Loucy (cell line): ENCODE data around the gene KCMF1.

Source experiments
- H2AFZ ChIP-seq: fragments of 200-600 bp; sonication (generic); 2 replicates; pipeline ENCODE4 v1.6.0; 2016; ENCODE audit warnings: antibody characterized with exemption, mild to moderate bottlenecking, low read length, moderate library complexity
- H3F3A ChIP-seq: fragments of 200-600 bp; 2 replicates; pipeline ENCODE4 v1.6.0; 2016; ENCODE audit warnings: antibody characterized with exemption, low read depth, mild to moderate bottlenecking
- H3K27me3 ChIP-seq: fragments of 200-600 bp; sonication (generic); 2 replicates; pipeline ENCODE4 v1.6.1; 2014; ENCODE audit warnings: low read length, mild to moderate bottlenecking; ENCODE audit not compliant: insufficient read depth, poor library complexity, severe bottlenecking
- H3K36me3 ChIP-seq: fragments of 200-600 bp; sonication (generic); 2 replicates; pipeline ENCODE4 v1.6.1; 2016; ENCODE audit warnings: low read length; ENCODE audit not compliant: insufficient read depth
- H3K4me1 ChIP-seq: fragments of 200-600 bp; sonication (generic); 2 replicates; pipeline ENCODE4 v1.5.1; 2014; ENCODE audit warnings: low read length, mild to moderate bottlenecking; ENCODE audit not compliant: insufficient read depth, poor library complexity, severe bottlenecking
- H3K4me2 ChIP-seq: fragments of 200-600 bp; sonication (generic); 2 replicates; pipeline ENCODE4 v1.6.0; 2014; ENCODE audit warnings: antibody characterized with exemption, low read length, low read depth, mild to moderate bottlenecking; ENCODE audit not compliant: poor library complexity, severe bottlenecking
- H3K4me3 ChIP-seq: fragments of 200-600 bp; sonication (generic); 2 replicates; pipeline ENCODE4 v1.5.1; 2014; ENCODE audit warnings: low read length, mild to moderate bottlenecking, mixed read lengths; ENCODE audit not compliant: poor library complexity, severe bottlenecking
- H3K79me2 ChIP-seq: fragments of 200-600 bp; sonication (generic); 2 replicates; pipeline ENCODE4 v1.6.1; 2014; ENCODE audit warnings: low read length; ENCODE audit not compliant: insufficient read depth
- H3K9ac ChIP-seq: fragments of 200-600 bp; sonication (generic); 2 replicates; pipeline ENCODE4 v1.6.0; 2014; ENCODE audit warnings: mild to moderate bottlenecking, low read depth, low read length, moderate library complexity; ENCODE audit not compliant: poor library complexity, severe bottlenecking
- H3K9me2 ChIP-seq: fragments of 200-600 bp; sonication (generic); replicated peaks from 2 replicates; pipeline ENCODE4 v1.6.1; 2016; ENCODE audit warnings: low read depth, low read length, mixed read lengths
- H3K9me3 ChIP-seq: fragments of 200-600 bp; sonication (generic); 2 replicates; pipeline ENCODE4 v1.6.1; 2014; ENCODE audit warnings: mild to moderate bottlenecking, antibody characterized with exemption, low read length, low read depth; ENCODE audit not compliant: insufficient read depth
- H4K20me1 ChIP-seq: fragments of 200-600 bp; sonication (generic); 2 replicates; pipeline ENCODE4 v1.6.0; 2014; ENCODE audit warnings: antibody characterized with exemption, low read length, mild to moderate bottlenecking; ENCODE audit not compliant: insufficient read depth, poor library complexity, severe bottlenecking
- CTCF ChIP-seq: fragments of 200-600 bp; sonication (generic); conservative IDR thresholded peaks from 2 replicates; pipeline ENCODE4 v1.5.1; 2014; ENCODE audit warnings: mild to moderate bottlenecking, antibody characterized with exemption, low read length
- EZH2phosphoT487 ChIP-seq: fragments of 200-600 bp; IDR thresholded peaks from 2 replicates; pipeline ENCODE4 v1.6.1; 2018; ENCODE audit warnings: antibody characterized with exemption, mild to moderate bottlenecking, moderate library complexity, borderline replicate concordance

The KCMF1 gene

GRCh38 chr2:85010404-85010803, 39.4 kb downstream of the KCMF1 start:
- Histone ChIP-seq H3K79me2 (peaks cover 95% of the 10 kb centered on the region), H3K4me3 (no peak overlapping the region), H2AFZ (no peak overlapping the region), H3K9ac (no peak overlapping the region), H3K9me2 (no peaks in the 10 kb centered on the region), H3F3A (no peaks in the 10 kb centered on the region), H3K9me3 (no peaks in the 10 kb centered on the region), H3K27me3 (no peaks in the 10 kb centered on the region), H3K4me2 (no peak overlapping the region), H4K20me1 (peaks cover 63% of the 10 kb centered on the region), H3K4me1 (no peaks in the 10 kb centered on the region), H3K36me3 (peaks cover 15% of the 10 kb centered on the region; the same call in 1 of the 2 replicates)
- no peak for TF ChIP-seq CTCF
- no peak for TF ChIP-seq EZH2phosphoT487

- Histone ChIP-seq H3K36me3 (peaks cover 15% of the 10 kb centered on the region; the same call in 1 of the 2 replicates), H3K4me1 (no peaks in the 10 kb centered on the region), H3K79me2 (peaks cover 96% of the 10 kb centered on the region), H3K4me3 (no peak overlapping the region), H3K9ac (no peak overlapping the region), H2AFZ (no peak overlapping the region), H4K20me1 (peaks cover 62% of the 10 kb centered on the region), H3K9me3 (no peaks in the 10 kb centered on the region), H3K27me3 (no peaks in the 10 kb centered on the region), H3F3A (no peaks in the 10 kb centered on the region), H3K4me2 (no peak overlapping the region), H3K9me2 (no peaks in the 10 kb centered on the region)
- TF ChIP-seq CTCF (no peak), EZH2phosphoT487 (no peak)
These were observed 40.1 kb downstream of the KCMF1 start for GRCh38 chr2:85011098-85011497.

- Histone ChIP-seq H3K9me3 (no peaks in the 10 kb centered on the region), H3K4me1 (no peaks in the 10 kb centered on the region), H3F3A (no peaks in the 10 kb centered on the region), H3K4me3 (no peak overlapping the region), H3K9me2 (no peaks in the 10 kb centered on the region), H3K27me3 (no peaks in the 10 kb centered on the region), H4K20me1 (peaks cover 63% of the 10 kb centered on the region), H2AFZ (no peak overlapping the region), H3K36me3 (peaks cover 15% of the 10 kb centered on the region; the same call in 1 of the 2 replicates), H3K79me2 (peaks cover 94% of the 10 kb centered on the region), H3K9ac (no peak overlapping the region), H3K4me2 (no peak overlapping the region)
- TF ChIP-seq CTCF (peak; percentile 64), EZH2phosphoT487 (no peak)
These were observed 40.8 kb downstream of the KCMF1 start for GRCh38 chr2:85011747-85012146.
